DOHH2 (cell line): Measurements from ENCODE around the gene CCDC88C.

Source experiments
- H3F3A ChIP-seq: fragments of 200-600 bp; sonication (generic), shearing (Covaris generic); 2 replicates; pipeline ENCODE4 v1.6.0; 2016; ENCODE audit warnings: antibody characterized with exemption, mild to moderate bottlenecking; ENCODE audit not compliant: control insufficient read depth, insufficient read depth
- H3K27ac ChIP-seq: fragments of 200-600 bp; sonication (generic); 2 replicates; pipeline ENCODE4 v1.5.1; 2014; ENCODE audit warnings: low read depth, mild to moderate bottlenecking, low read length, moderate library complexity
- H3K27me3 ChIP-seq: fragments of 200-600 bp; sonication (generic); 2 replicates; pipeline ENCODE4 v1.6.1; 2014; ENCODE audit warnings: mild to moderate bottlenecking, low read length, mixed read lengths; ENCODE audit not compliant: control insufficient read depth
- H3K36me3 ChIP-seq: fragments of 200-600 bp; sonication (generic); 2 replicates; pipeline ENCODE4 v1.6.1; 2014; ENCODE audit warnings: mild to moderate bottlenecking, low read length, moderate library complexity, mixed read lengths; ENCODE audit not compliant: control insufficient read depth
- H3K4me1 ChIP-seq: fragments of 200-600 bp; sonication (generic); 2 replicates; pipeline ENCODE4 v1.6.1; 2014; ENCODE audit warnings: mild to moderate bottlenecking, low read length, mixed read lengths; ENCODE audit not compliant: control insufficient read depth
- H3K4me2 ChIP-seq: fragments of 200-600 bp; sonication (generic); 2 replicates; pipeline ENCODE4 v1.6.0; 2014; ENCODE audit warnings: mild to moderate bottlenecking, low read length, moderate library complexity
- H3K4me3 ChIP-seq: fragments of 200-600 bp; sonication (generic); 2 replicates; pipeline ENCODE4 v1.5.1; 2014; ENCODE audit warnings: mild to moderate bottlenecking, low read length, mixed read lengths
- H3K79me2 ChIP-seq: fragments of 200-600 bp; sonication (generic); 2 replicates; pipeline ENCODE4 v1.6.1; 2014; ENCODE audit warnings: mild to moderate bottlenecking, low read length, mixed read lengths; ENCODE audit not compliant: control insufficient read depth
- H3K9me2 ChIP-seq: fragments of 200-600 bp; sonication (generic); replicated peaks from 2 replicates; pipeline ENCODE4 v1.6.1; 2014; ENCODE audit warnings: mild to moderate bottlenecking, low read length, mixed read lengths; ENCODE audit not compliant: control insufficient read depth
- H3K9me3 ChIP-seq: fragments of 200-600 bp; sonication (generic); 2 replicates; pipeline ENCODE4 v1.6.1; 2014; ENCODE audit warnings: antibody characterized with exemption, low read length, mixed read lengths; ENCODE audit not compliant: control insufficient read depth, insufficient read depth
- H4K20me1 ChIP-seq: fragments of 200-600 bp; sonication (generic); 2 replicates; pipeline ENCODE4 v1.6.0; 2014; ENCODE audit warnings: low read depth, mild to moderate bottlenecking, antibody characterized with exemption, low read length, moderate library complexity; ENCODE audit not compliant: control insufficient read depth, insufficient read depth
- EZH2phosphoT487 ChIP-seq: fragments of 200-600 bp; sonication (generic); IDR thresholded peaks from 2 replicates; pipeline ENCODE4 v1.6.1; 2017; ENCODE audit warnings: borderline replicate concordance, mild to moderate bottlenecking, antibody characterized with exemption, low read length, moderate library complexity, mixed read lengths
- TF ChIP-seq, protein P1 (sequence below): fragments of 200-600 bp; sonication (generic); IDR thresholded peaks from one replicate; pipeline ENCODE4 v1.5.1; 2014; ENCODE audit warnings: antibody characterized with exemption, mild to moderate bottlenecking, low read depth, low read length; ENCODE audit not compliant: poor library complexity, severe bottlenecking

CCDC88C gene

DNA sequence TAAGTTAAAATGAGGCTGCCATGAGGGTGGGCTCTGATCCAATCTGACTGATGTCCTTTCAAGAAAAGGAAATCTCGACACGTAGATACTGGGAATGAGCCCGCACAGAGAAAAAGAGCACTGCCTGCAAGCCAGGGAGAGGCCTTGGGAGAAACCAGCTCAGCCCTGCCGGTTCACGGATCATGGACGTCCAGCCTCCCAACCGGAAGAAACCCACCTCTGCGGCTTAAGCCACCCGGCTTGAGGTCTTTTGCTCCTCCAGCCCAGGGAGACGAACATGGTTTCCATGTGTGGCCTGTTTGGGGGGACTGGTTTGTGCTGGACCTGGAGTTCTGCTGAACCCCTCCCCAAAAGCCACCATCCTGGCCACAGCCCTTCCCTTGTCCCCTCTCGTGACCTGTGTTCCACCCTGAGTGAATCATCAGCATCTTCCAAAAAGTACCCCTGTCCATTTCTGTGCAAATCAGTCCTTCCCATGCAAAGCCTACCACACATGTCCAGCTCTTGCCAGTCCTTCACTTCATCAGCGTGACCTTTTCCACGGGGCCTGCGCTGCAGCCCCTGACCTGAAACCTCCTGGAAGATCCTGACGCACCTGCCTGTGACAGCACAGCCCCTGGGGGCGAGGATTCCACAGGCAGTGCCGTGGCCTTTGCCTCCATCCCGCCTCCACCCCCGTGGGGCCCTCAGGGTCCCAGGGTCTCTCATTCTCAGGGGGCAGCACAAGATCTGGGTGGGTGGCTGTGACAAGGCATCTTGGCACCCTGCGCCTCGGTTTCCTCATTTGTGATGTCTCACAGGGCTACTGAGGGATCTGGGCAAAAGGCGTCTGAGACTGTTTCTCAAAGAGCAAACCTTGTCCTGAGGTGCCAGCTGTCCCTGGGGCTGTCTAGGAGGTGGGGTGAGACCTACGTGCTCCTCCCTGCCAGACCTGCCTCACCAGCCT, 121.5 kb downstream of the CCDC88C start:
- peaks cover 100% of the 10 kb centered on the region for H3K36me3 ChIP-seq
- H3K9me2 ChIP-seq, result no peaks in the 10 kb centered on the region
- H4K20me1 ChIP-seq, result no peaks in the 10 kb centered on the region
- H3K4me2 ChIP-seq, result no peak overlapping the region
- TF ChIP-seq, protein P1, sequence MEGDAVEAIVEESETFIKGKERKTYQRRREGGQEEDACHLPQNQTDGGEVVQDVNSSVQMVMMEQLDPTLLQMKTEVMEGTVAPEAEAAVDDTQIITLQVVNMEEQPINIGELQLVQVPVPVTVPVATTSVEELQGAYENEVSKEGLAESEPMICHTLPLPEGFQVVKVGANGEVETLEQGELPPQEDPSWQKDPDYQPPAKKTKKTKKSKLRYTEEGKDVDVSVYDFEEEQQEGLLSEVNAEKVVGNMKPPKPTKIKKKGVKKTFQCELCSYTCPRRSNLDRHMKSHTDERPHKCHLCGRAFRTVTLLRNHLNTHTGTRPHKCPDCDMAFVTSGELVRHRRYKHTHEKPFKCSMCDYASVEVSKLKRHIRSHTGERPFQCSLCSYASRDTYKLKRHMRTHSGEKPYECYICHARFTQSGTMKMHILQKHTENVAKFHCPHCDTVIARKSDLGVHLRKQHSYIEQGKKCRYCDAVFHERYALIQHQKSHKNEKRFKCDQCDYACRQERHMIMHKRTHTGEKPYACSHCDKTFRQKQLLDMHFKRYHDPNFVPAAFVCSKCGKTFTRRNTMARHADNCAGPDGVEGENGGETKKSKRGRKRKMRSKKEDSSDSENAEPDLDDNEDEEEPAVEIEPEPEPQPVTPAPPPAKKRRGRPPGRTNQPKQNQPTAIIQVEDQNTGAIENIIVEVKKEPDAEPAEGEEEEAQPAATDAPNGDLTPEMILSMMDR, result no peak
- TF ChIP-seq EZH2phosphoT487, result no peak
- no peak overlapping the region for H3K4me3 ChIP-seq
- peaks cover 4% of the 10 kb centered on the region; the same call in 1 of the 2 replicates for H3K79me2 ChIP-seq
- no peaks in the 10 kb centered on the region for H3K4me1 ChIP-seq
- no peak overlapping the region for H3K27ac ChIP-seq
- H3K27me3 ChIP-seq, result no peaks in the 10 kb centered on the region
- H3K9me3 ChIP-seq, result no peaks in the 10 kb centered on the region
- no peaks in the 10 kb centered on the region for H3F3A ChIP-seq

DNA sequence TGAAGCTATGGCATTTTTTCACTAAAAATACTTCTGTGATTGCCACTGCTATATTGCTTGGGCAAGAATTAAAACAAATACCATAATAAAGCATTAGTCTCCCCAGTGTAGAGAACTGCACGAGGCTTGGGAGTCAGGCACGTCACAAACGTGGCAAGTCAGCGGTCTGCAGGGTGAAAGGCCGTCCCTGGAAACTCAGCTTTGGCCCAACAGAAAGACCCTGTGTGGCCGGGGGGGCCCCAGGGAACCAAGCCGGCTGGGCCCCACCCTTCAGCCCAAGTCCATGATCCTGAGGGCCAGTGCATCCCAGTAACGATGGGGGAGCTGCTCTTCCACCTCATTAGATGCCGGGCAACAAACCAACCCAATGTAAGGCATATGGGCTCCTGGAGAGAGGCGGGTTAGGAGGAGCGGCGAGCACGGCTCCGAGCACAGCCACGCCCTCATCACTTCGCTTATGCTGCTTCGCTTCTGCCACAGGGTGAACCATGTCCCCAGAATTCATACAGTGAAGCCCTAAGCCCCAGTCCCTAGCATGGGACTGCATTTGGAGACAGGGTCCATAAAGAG, 122.3 kb downstream of the CCDC88C start:
- Histone ChIP-seq H3K27ac (no peak overlapping the region), H3K4me1 (no peaks in the 10 kb centered on the region), H3K4me2 (no peak overlapping the region), H4K20me1 (no peaks in the 10 kb centered on the region), H3K9me3 (no peaks in the 10 kb centered on the region), H3K9me2 (no peaks in the 10 kb centered on the region), H3K36me3 (peaks cover 100% of the 10 kb centered on the region), H3K79me2 (no peaks in the 10 kb centered on the region; the same call in 1 of the 2 replicates), H3K4me3 (no peak overlapping the region), H3K27me3 (no peaks in the 10 kb centered on the region), H3F3A (peaks cover 6% of the 10 kb centered on the region; the same call in 1 of the 2 replicates)
- TF ChIP-seq, protein P1, result no peak
- no peak for TF ChIP-seq EZH2phosphoT487

DNA sequence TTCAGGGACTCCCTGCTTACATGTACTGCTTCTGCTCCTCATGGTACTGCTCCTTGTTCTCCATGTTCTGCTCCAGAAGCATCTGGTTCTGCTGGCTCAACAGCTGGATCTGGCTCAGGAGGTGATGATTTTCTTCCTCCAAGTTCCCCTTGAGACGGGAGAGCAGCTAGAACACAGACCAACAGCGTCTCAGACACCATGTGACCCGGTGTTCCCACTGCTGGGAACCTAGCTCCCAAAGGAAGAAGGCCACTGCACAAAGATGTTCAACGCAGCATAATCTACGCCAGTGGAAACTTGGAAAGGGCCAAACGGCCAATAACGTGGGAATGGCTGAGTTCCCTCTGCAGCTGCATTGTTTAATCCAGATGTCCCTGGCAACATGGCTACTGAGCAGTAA, 123.5 kb downstream of the CCDC88C start:
- Histone ChIP-seq H3K36me3 (peaks cover 100% of the 10 kb centered on the region), H3K4me3 (no peak overlapping the region)

More for the DNA sequence above, 123.5 kb downstream of the CCDC88C start:
- Histone ChIP-seq H3K9me3 (no peaks in the 10 kb centered on the region), H3K9me2 (no peaks in the 10 kb centered on the region), H3K4me1 (no peaks in the 10 kb centered on the region), H4K20me1 (no peaks in the 10 kb centered on the region), H3K4me2 (no peak overlapping the region), H3F3A (peaks cover 14% of the 10 kb centered on the region), H3K27me3 (no peaks in the 10 kb centered on the region), H3K79me2 (no peaks in the 10 kb centered on the region; the same call in 1 of the 2 replicates), H3K27ac (no peak overlapping the region)
- TF ChIP-seq, protein P1, result no peak
- TF ChIP-seq EZH2phosphoT487, result no peak
